Left ventricle myocardium inferior (tissue), 1 donor: ENCODE measurements around the gene KRT73. TPM values are rescaled to one million over a fixed set of nuclear protein-coding genes. Genes with fewer than 3 reads are reported as not detected.

ENCODE experiments used
- DNase-seq: peaks from one replicate; pipeline ENCODE4 v3.0.0-alpha.2; 2020
- H3K27ac ChIP-seq: fragments of 200-600 bp; replicated peaks from 2 replicates; pipeline ENCODE4 v1.8.0; 2021
- H3K27me3 ChIP-seq: fragments of 200-600 bp; 2 replicates; pipeline ENCODE4 v1.8.0; 2021; ENCODE audit warnings: low read depth
- H3K36me3 ChIP-seq: fragments of 200-600 bp; 2 replicates; pipeline ENCODE4 v1.8.0; 2021
- H3K4me1 ChIP-seq: fragments of 200-600 bp; 2 replicates; pipeline ENCODE4 v1.8.0; 2021
- H3K4me3 ChIP-seq: fragments of 200-600 bp; 2 replicates; pipeline ENCODE4 v1.8.0; 2021; ENCODE audit warnings: mild to moderate bottlenecking, moderate library complexity
- H3K9me3 ChIP-seq: fragments of 200-600 bp; replicated peaks from 2 replicates; pipeline ENCODE4 v1.8.0; 2021
- intact Hi-C: fragments of 100-400 bp; cut with micrococcal nuclease; formaldehyde crosslinking; loops from one replicate; pipeline ENCODE4 v1.11.0; 2022
- total RNA-seq: library from RNA; stranded (reverse); fragmentation: NEBNext Ultra II Directional; extraction: Animal tissue kit (Norgen Biotek cat#: 25700); gene quantifications from one replicate; pipeline ENCODE4 v1.2.1, GENCODE V29; 2021
- TF ChIP-seq, protein P1 (sequence below): fragments of 200-600 bp; IDR thresholded peaks from 2 replicates; pipeline ENCODE4 v1.8.0; 2021; ENCODE audit warnings: antibody characterized with exemption, mild to moderate bottlenecking, borderline replicate concordance
- donor health status: DM: no; HTN: yes; CAD: no; lungs with severe emphysema.

The KRT73 gene
- total RNA-seq, 1 donor from 2014 or later = not detected

- H3K4me3 ChIP-seq = no peak overlapping the region
- H3K9me3 ChIP-seq = no peaks in the 10 kb centered on the region
- peaks cover 27% of the 10 kb centered on the region for H3K27me3 ChIP-seq
- intact Hi-C loops = no loop called here
- H3K36me3 ChIP-seq = no peaks in the 10 kb centered on the region
- no peak overlapping the region for H3K27ac ChIP-seq
- peaks cover 4% of the 10 kb centered on the region for H3K4me1 ChIP-seq
- DNase-seq = no peak
- TF ChIP-seq, protein P1, sequence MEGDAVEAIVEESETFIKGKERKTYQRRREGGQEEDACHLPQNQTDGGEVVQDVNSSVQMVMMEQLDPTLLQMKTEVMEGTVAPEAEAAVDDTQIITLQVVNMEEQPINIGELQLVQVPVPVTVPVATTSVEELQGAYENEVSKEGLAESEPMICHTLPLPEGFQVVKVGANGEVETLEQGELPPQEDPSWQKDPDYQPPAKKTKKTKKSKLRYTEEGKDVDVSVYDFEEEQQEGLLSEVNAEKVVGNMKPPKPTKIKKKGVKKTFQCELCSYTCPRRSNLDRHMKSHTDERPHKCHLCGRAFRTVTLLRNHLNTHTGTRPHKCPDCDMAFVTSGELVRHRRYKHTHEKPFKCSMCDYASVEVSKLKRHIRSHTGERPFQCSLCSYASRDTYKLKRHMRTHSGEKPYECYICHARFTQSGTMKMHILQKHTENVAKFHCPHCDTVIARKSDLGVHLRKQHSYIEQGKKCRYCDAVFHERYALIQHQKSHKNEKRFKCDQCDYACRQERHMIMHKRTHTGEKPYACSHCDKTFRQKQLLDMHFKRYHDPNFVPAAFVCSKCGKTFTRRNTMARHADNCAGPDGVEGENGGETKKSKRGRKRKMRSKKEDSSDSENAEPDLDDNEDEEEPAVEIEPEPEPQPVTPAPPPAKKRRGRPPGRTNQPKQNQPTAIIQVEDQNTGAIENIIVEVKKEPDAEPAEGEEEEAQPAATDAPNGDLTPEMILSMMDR = no peak
Observed at GRCh38 chr12:52630008-52630500, 11.7 kb upstream of the KRT73 start.

DNA sequence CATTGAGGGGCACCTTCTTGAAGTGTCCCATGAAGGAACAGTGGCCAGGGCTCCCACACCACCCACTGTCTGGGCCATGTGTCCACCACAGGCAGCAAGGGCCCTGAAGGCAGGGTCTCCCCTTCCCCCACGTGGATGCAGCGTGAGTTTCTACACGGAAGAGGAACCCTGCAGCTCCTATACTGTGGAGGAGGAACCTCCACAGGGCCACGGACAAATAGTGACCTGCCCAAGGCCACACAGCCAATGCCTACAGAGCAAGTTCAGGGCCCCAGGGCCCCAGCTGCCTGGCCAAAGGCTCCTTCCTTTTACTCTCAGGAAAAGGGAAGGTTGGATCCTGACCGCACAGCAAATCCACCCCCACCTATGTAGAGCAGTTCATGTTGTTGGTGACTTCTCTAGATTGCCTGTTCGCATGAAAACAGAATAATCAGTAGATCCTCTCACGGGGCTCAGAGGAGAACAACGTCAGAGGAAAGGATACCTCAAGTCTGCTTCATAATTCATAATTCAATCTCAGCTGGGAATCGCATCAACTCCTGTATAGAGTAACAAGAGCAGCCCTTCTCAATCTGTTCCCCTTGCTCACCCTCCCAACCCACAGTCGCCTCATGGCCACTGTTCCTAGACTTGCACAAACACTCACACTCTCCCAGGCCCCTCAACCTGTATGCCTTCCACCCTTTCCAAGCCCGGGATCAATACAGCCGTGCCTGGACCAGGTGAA is 11.1 kb upstream of the KRT73 start:
- peaks cover 29% of the 10 kb centered on the region for H3K27me3 ChIP-seq
- no peaks in the 10 kb centered on the region for H3K36me3 ChIP-seq
- peaks cover under 1% of the 10 kb centered on the region for H3K4me1 ChIP-seq
- intact Hi-C loops = no loop called here
- no peak overlapping the region for H3K27ac ChIP-seq
- DNase-seq = no peak
- TF ChIP-seq, protein P1 = no peak
- H3K9me3 ChIP-seq = no peaks in the 10 kb centered on the region
- H3K4me3 ChIP-seq = no peak overlapping the region

DNA sequence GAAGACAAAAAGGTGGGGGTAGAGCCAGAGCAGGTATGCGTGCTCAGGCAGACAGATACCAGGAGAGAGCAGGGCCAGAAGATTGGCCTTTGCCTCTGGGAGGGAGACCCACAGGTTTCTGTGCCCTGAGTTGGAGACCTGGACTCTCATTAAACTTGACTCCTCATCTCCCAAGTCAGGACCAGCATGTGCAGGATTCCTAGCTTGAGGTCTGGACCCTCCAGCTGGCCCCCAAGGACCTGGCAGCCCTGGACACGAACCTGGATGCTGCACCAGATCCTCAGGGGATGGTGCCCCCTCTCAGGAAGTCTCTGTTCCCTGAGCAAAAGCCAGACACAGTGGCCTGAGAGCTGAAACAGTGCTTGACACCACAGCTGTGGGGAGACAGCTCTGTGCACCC is 10.5 kb upstream of the KRT73 start:
- Histone ChIP-seq H3K36me3 (no peaks in the 10 kb centered on the region), H3K4me1 (no peaks in the 10 kb centered on the region), H3K27ac (no peak overlapping the region), H3K9me3 (no peaks in the 10 kb centered on the region), H3K4me3 (no peak overlapping the region), H3K27me3 (peaks cover 32% of the 10 kb centered on the region)
- TF ChIP-seq, protein P1 = no peak
- intact Hi-C loops = no loop called here
- DNase-seq = no peak

DNA sequence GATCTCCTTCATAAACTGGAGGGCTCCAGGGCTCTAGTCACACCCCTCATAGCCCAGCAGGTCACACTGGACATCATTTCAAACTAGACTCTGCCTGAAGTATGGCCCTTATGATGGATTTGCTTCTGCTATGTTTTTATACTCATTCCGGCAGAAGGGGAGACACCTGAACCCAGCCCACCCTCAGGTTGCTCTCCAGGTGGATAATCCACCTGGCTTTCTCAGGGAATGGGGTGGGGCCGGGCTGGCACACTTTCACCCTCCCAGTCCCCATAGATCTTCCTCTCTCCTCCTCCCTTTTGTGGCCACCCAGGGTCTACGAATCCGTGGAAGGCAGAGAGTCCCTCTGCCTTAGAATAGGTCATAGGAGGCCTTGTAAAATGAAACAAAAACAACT is 9.8 kb upstream of the KRT73 start:
- Histone ChIP-seq H3K9me3 (no peaks in the 10 kb centered on the region), H3K27ac (no peak overlapping the region), H3K27me3 (peaks cover 33% of the 10 kb centered on the region), H3K36me3 (no peaks in the 10 kb centered on the region), H3K4me3 (no peak overlapping the region), H3K4me1 (no peaks in the 10 kb centered on the region)
- intact Hi-C loops = no loop called here
- TF ChIP-seq, protein P1 = no peak
- no peak for DNase-seq

DNA sequence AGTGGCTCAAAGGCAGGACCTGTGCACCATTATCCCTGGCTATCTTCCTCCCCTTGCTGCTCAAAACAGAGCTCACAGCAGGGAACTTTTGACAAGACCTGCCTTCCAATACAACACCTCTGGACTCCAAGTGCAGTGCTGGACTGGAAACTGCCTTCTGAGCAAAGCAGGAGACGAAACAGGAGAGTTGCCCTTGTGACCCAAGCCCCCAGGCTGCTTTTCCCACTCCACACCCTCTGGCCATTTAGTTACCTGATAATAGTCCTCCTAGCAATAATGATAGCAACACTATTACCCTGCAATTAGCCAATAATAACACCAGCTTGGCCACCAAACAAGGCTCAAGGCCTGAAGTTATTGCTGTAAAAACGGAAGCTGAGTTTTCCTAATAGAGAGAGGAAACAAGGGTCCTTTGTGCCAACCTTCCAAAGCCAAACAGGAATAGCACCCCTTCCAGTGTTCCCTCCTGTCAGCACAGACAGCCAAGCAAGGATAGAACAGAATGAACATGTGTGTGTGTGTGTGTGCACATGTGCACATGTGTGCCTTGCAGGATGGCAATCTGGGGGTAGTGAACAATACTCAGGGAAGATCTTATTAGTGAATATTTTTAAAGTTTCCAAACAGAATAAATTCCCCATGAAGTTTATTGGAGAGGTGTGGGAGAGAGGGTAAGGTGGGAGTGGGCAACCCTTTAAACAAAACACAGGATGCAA is 9.2 kb upstream of the KRT73 start:
- Histone ChIP-seq H3K9me3 (no peaks in the 10 kb centered on the region), H3K27ac (no peak overlapping the region), H3K36me3 (no peaks in the 10 kb centered on the region), H3K4me3 (no peak overlapping the region), H3K4me1 (no peaks in the 10 kb centered on the region), H3K27me3 (peaks cover 35% of the 10 kb centered on the region)
- DNase-seq = no peak
- TF ChIP-seq, protein P1 = no peak
- intact Hi-C loops = no loop called here
